ENCODE measurements around the gene TAF15.

Gene TAF15

GRCh38 chr17:35875800-35876139 lies 66.5 kb downstream of the TAF15 start:
- DNase-seq (ENCODE audit: low read depth): no peak
- H3K4me3 ChIP-seq (ENCODE audit: control insufficient read depth, low read depth, low read length): no peak overlapping the region
- TF ChIP-seq CTCF (IDR thresholded peaks at IDR 0.05; ENCODE audit: control insufficient read depth, insufficient read depth, low read depth, low read length, missing control alignments): no peak

GRCh38 chr17:35876534-35876933 lies 67.2 kb downstream of the TAF15 start:
- TF ChIP-seq CTCF (IDR thresholded peaks at IDR 0.05; ENCODE audit: control insufficient read depth, insufficient read depth, low read depth, low read length, missing control alignments): no peak
- no peak overlapping the region for H3K4me3 ChIP-seq (ENCODE audit: control insufficient read depth, low read depth, low read length)
- no peak for DNase-seq (ENCODE audit: low read depth)

- H3K4me3 ChIP-seq (ENCODE audit: control insufficient read depth, low read depth, low read length): no peak overlapping the region
- DNase-seq (ENCODE audit: low read depth): no peak
- no peak for TF ChIP-seq CTCF (IDR thresholded peaks at IDR 0.05; ENCODE audit: control insufficient read depth, insufficient read depth, low read depth, low read length, missing control alignments)
These were observed 68.2 kb downstream of the TAF15 start for GRCh38 chr17:35877345-35878029.

- no peak overlapping the region for H3K4me3 ChIP-seq (ENCODE audit: control insufficient read depth, low read depth, low read length)
- DNase-seq (ENCODE audit: low read depth): no peak
- no peak for TF ChIP-seq CTCF (IDR thresholded peaks at IDR 0.05; ENCODE audit: control insufficient read depth, insufficient read depth, low read depth, low read length, missing control alignments)
These were observed 69.1 kb downstream of the TAF15 start for GRCh38 chr17:35878361-35878760.

GRCh38 chr17:35879773-35880654 lies 70.7 kb downstream of the TAF15 start, which contains the start of gene CCL5:
Gene CCL5, minus strand, starts transcription at chr17:35880360.
- no peak within 1 kb of the TSS for H3K4me3 ChIP-seq (ENCODE audit: control insufficient read depth, low read depth, low read length)

GRCh38 chr17:35889241-35889640 lies 80.0 kb downstream of the TAF15 start:
- TF ChIP-seq CTCF (IDR thresholded peaks at IDR 0.05; ENCODE audit: control insufficient read depth, insufficient read depth, low read depth, low read length, missing control alignments): no peak
- DNase-seq (ENCODE audit: low read depth): no peak
- no peak overlapping the region for H3K4me3 ChIP-seq (ENCODE audit: control insufficient read depth, low read depth, low read length)

More at GRCh38 chr17:35879773-35880654, 70.7 kb downstream of the TAF15 start, which contains the start of gene CCL5:
- TF ChIP-seq CTCF (IDR thresholded peaks at IDR 0.05; ENCODE audit: control insufficient read depth, insufficient read depth, low read depth, low read length, missing control alignments): no peak
- no peak for DNase-seq (ENCODE audit: low read depth)
